Mesothelial cell of epicardium (in vitro differentiated cells): Measurements from ENCODE around the gene SSH2. TPM values are rescaled to one million over a fixed set of nuclear protein-coding genes. Genes with fewer than 3 reads are reported as not detected.

Experiments
- DNase-seq, 2 experiments: peaks; one replicate each; pipeline ENCODE4 v3.0.0; 2021; ENCODE audit warnings: low spot score in 2 of 2; ENCODE audit not compliant: unreplicated experiment in 2 of 2
- H3K27ac Mint-ChIP-seq: 2 replicates; pipeline ENCODE4 v1.8.0; 2021; ENCODE audit warnings: mixed read lengths
- H3K27me3 Mint-ChIP-seq: 2 replicates; pipeline ENCODE4 v1.8.0; 2021; ENCODE audit warnings: low read depth, mixed read lengths
- H3K36me3 Mint-ChIP-seq: 2 replicates; pipeline ENCODE4 v1.8.0; 2021; ENCODE audit warnings: mixed read lengths
- H3K4me1 Mint-ChIP-seq: 2 replicates; pipeline ENCODE4 v1.8.0; 2021; ENCODE audit warnings: mixed read lengths
- H3K4me3 Mint-ChIP-seq: 2 replicates; pipeline ENCODE4 v1.8.0; 2021; ENCODE audit warnings: mild to moderate bottlenecking, moderate library complexity, mixed read lengths
- H3K9me3 Mint-ChIP-seq: 2 replicates; pipeline ENCODE4 v1.8.0; 2021; ENCODE audit warnings: mixed read lengths
- CTCF ChIP-seq: fragments of 200-600 bp; sonication (generic); IDR thresholded peaks from one replicate; pipeline ENCODE4 v1.5.0; 2021; ENCODE audit warnings: antibody characterized with exemption; ENCODE audit not compliant: unreplicated experiment
- total RNA-seq: library from RNA; stranded (reverse); gene quantifications from 3 replicates; pipeline ENCODE4 v1.2.1, GENCODE V29; 2021

SSH2 gene
- total RNA-seq, 1 donor from 2014 or later: 23.7 TPM

GRCh38 chr17:29671661-29672060, 258.4 kb downstream of the SSH2 start:
- TF ChIP-seq CTCF: no peak
- no peak overlapping the region for H3K4me3 Mint-ChIP-seq
- peaks cover 16% of the 10 kb centered on the region for H3K36me3 Mint-ChIP-seq
- peaks cover 7% of the 10 kb centered on the region for H3K4me1 Mint-ChIP-seq
- no peaks in the 10 kb centered on the region for H3K9me3 Mint-ChIP-seq
- DNase-seq: no peak
- no peaks in the 10 kb centered on the region for H3K27me3 Mint-ChIP-seq
- H3K27ac Mint-ChIP-seq: no peak overlapping the region

GRCh38 chr17:29669266-29669665, 260.8 kb downstream of the SSH2 start:
- no peaks in the 10 kb centered on the region for H3K9me3 Mint-ChIP-seq
- no peaks in the 10 kb centered on the region for H3K27me3 Mint-ChIP-seq
- peaks cover 22% of the 10 kb centered on the region for H3K4me1 Mint-ChIP-seq
- no peak overlapping the region for H3K27ac Mint-ChIP-seq
- no peak for TF ChIP-seq CTCF
- H3K4me3 Mint-ChIP-seq: no peak overlapping the region
- no peak for DNase-seq
- peaks cover 21% of the 10 kb centered on the region for H3K36me3 Mint-ChIP-seq

- peaks cover 26% of the 10 kb centered on the region for H3K4me1 Mint-ChIP-seq
- H3K27ac Mint-ChIP-seq: peak overlapping the region; percentile 45
- no peak overlapping the region for H3K4me3 Mint-ChIP-seq
- no peak for TF ChIP-seq CTCF
- H3K36me3 Mint-ChIP-seq: peaks cover 18% of the 10 kb centered on the region
- no peaks in the 10 kb centered on the region for H3K9me3 Mint-ChIP-seq
- H3K27me3 Mint-ChIP-seq: no peaks in the 10 kb centered on the region
- no peak for DNase-seq
Measured at GRCh38 chr17:29667969-29668368, 262.1 kb downstream of the SSH2 start.

- Mint-ChIP-seq H3K9me3 (no peaks in the 10 kb centered on the region), H3K4me3 (no peak overlapping the region), H3K4me1 (peaks cover 27% of the 10 kb centered on the region), H3K27me3 (no peaks in the 10 kb centered on the region), H3K36me3 (peaks cover 21% of the 10 kb centered on the region), H3K27ac (peak overlapping the region; percentile 79)
- no peak for TF ChIP-seq CTCF
- no peak for DNase-seq
Measured at GRCh38 chr17:29665481-29665810, 264.6 kb downstream of the SSH2 start.

- H3K27me3 Mint-ChIP-seq: no peaks in the 10 kb centered on the region
- no peaks in the 10 kb centered on the region for H3K9me3 Mint-ChIP-seq
- peaks cover 27% of the 10 kb centered on the region for H3K4me1 Mint-ChIP-seq
- peaks cover 22% of the 10 kb centered on the region for H3K36me3 Mint-ChIP-seq
- peak overlapping the region; percentile 79 for H3K27ac Mint-ChIP-seq
- no peak for TF ChIP-seq CTCF
- DNase-seq: no peak
- no peak overlapping the region for H3K4me3 Mint-ChIP-seq
Measured at GRCh38 chr17:29664743-29665480, 265.1 kb downstream of the SSH2 start.

- no peaks in the 10 kb centered on the region for H3K9me3 Mint-ChIP-seq
- no peak overlapping the region for H3K4me3 Mint-ChIP-seq
- peaks cover 27% of the 10 kb centered on the region for H3K4me1 Mint-ChIP-seq
- H3K36me3 Mint-ChIP-seq: peaks cover 22% of the 10 kb centered on the region
- no peaks in the 10 kb centered on the region for H3K27me3 Mint-ChIP-seq
- no peak overlapping the region for H3K27ac Mint-ChIP-seq
- TF ChIP-seq CTCF: no peak
- DNase-seq: no peak
Measured at GRCh38 chr17:29663155-29663554, 266.9 kb downstream of the SSH2 start.
